Neutrophil (primary cell): ENCODE data around the gene CDKL4.

ENCODE experiments used
- H3K27ac ChIP-seq: fragments of 200-600 bp; sonication (generic); 2 replicates; pipeline ENCODE4 v1.5.1; 2016; ENCODE audit warnings: mild to moderate bottlenecking, moderate library complexity
- H3K27me3 ChIP-seq: fragments of 200-600 bp; sonication (generic); 2 replicates; pipeline ENCODE4 v1.6.0; 2016; ENCODE audit warnings: mild to moderate bottlenecking
- H3K36me3 ChIP-seq: fragments of 200-600 bp; sonication (generic); 2 replicates; pipeline ENCODE4 v1.5.1; 2017
- H3K4me1 ChIP-seq, 2 experiments: fragments of 200-600 bp in 1 of 2; sonication (generic) in 1 of 2; 1 replicate in 1 of 2; 2 replicates in 1 of 2; pipeline versions ENCODE4 v1.5.1 to v1.6.1; 2013 to 2016; ENCODE audit warnings: low read depth in 1 of 2, low read length in 1 of 2, mild to moderate bottlenecking in 1 of 2, moderate library complexity in 1 of 2; ENCODE audit not compliant: control insufficient read depth in 1 of 2, insufficient read depth in 1 of 2
- H3K4me3 ChIP-seq, 2 experiments: fragments of 200-600 bp in 1 of 2; sonication (generic) in 1 of 2; 1 replicate in 1 of 2; 2 replicates in 1 of 2; pipeline ENCODE4 v1.5.1; 2013 to 2016; ENCODE audit warnings: low read depth in 1 of 2, low read length in 1 of 2, mild to moderate bottlenecking in 1 of 2, moderate library complexity in 1 of 2
- H3K9me3 ChIP-seq: fragments of 200-600 bp; sonication (generic); 2 replicates; pipeline ENCODE4 v1.5.1; 2016
- TF ChIP-seq, protein P1 (sequence below): fragments of 200-600 bp; sonication (generic); IDR thresholded peaks from 2 replicates; pipeline ENCODE4 v1.5.1; 2016; ENCODE audit warnings: antibody characterized with exemption

CDKL4 gene

DNA sequence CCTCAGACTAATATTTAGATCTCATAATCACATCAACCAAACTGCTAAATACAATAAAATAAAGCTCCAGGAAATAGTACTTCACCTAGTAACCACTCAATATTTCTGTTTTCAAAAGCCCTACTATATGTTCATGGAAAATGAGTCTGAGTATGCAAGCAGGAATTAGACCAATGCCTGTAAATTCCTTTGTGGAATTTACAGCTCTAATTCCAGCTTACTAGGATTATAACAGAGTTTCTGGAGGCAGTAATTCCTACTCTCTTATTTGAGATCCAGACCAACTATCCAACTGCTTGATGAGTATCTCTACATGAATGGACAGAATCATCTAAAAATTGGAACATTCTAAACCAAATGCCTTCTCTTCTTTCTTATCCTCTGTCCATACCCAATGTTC is 11.6 kb downstream of the CDKL4 start:
- no peaks in the 10 kb centered on the region for H3K9me3 ChIP-seq
- no peak overlapping the region for H3K27ac ChIP-seq
- peaks cover 4 to 11% of the 10 kb centered on the region in 2 experiments for H3K4me1 ChIP-seq
- H3K27me3 ChIP-seq: no peaks in the 10 kb centered on the region
- no peak overlapping the region for H3K4me3 ChIP-seq
- TF ChIP-seq, protein P1, sequence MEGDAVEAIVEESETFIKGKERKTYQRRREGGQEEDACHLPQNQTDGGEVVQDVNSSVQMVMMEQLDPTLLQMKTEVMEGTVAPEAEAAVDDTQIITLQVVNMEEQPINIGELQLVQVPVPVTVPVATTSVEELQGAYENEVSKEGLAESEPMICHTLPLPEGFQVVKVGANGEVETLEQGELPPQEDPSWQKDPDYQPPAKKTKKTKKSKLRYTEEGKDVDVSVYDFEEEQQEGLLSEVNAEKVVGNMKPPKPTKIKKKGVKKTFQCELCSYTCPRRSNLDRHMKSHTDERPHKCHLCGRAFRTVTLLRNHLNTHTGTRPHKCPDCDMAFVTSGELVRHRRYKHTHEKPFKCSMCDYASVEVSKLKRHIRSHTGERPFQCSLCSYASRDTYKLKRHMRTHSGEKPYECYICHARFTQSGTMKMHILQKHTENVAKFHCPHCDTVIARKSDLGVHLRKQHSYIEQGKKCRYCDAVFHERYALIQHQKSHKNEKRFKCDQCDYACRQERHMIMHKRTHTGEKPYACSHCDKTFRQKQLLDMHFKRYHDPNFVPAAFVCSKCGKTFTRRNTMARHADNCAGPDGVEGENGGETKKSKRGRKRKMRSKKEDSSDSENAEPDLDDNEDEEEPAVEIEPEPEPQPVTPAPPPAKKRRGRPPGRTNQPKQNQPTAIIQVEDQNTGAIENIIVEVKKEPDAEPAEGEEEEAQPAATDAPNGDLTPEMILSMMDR: no peak
- no peaks in the 10 kb centered on the region for H3K36me3 ChIP-seq

DNA sequence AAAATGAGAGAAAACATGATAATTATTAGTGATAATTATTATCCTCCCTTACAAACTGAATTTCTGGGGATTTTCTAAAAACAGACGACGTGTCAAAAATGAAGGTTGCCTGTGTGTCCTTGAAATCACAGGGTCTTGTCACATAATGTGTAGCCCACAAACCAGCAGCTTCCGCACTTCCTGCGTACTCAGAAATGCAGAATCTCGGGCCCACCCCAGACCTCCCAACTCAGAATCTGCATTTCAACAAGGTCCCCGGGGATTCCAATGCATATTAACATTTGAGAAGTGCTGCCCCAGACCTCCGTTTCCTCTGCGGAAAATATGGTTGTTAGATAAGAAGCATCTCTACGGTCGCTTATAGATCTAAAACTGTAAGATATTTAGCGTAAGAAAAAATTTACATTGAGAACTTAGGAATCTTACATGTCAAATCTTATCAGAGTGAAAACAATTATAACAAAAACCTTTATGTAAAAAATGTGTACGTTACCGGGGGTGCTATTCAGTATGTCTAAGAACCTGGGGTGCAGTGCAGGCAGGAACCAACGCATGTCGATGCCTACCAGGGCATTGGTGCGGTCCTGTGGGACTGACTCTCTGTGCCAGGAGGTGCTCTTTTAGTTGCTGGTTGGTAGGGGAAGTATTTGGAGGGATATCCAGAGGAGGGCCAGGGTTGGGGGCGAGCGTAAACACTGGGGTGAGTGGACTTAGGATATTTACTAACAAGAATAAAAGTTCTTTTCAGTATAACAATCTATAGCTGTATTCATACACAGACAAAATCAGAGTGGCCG is 15.2 kb downstream of the CDKL4 start:
- Histone ChIP-seq H3K36me3 (no peaks in the 10 kb centered on the region), H3K9me3 (no peaks in the 10 kb centered on the region), H3K27ac (no peak overlapping the region), H3K4me1 (peaks cover 4 to 11% of the 10 kb centered on the region in 2 experiments), H3K4me3 (no peak overlapping the region), H3K27me3 (no peaks in the 10 kb centered on the region)
- TF ChIP-seq, protein P1: no peak

DNA sequence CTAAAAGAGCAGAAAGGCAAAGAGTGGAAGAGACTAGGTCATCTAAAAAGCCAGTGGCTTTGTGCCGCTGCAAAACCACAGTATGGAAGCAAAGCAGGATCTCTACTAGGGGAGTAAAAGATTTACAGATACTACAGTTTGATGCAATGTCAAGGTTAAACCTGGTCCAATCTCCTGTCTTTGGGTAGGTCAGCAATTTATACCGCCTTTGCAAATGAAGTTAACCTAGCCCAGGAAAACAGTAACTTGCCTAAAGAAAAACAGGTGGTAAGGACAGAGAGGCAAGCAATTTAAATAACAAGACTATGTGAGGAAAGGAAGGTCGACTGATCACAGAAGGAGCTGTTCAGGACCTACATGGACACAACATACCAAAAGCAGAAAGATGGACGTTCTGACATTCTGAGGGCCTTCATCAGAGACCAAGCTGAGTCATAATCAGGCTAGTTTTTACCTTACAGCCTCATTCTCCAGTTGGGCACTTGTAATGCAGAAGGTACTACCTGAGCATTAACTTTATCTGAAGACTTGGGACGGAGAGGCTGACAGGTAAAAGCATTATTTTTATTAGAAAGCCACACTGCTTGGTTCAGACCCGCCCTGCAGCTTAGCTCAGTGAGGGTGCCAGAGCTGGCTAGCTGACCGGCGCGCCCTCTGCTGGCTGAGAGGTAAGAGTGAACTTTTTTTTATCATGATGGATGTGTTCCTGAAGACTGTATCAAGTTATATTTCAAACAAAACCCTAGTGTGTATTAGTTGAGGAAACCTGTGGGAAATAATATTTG is 15.9 kb downstream of the CDKL4 start:
- TF ChIP-seq, protein P1: peak; percentile 67
- H3K4me1 ChIP-seq: peaks cover 4 to 11% of the 10 kb centered on the region in 2 experiments
- H3K27me3 ChIP-seq: no peaks in the 10 kb centered on the region
- no peak overlapping the region for H3K4me3 ChIP-seq
- H3K27ac ChIP-seq: no peak overlapping the region
- H3K9me3 ChIP-seq: no peaks in the 10 kb centered on the region
- no peaks in the 10 kb centered on the region for H3K36me3 ChIP-seq

DNA sequence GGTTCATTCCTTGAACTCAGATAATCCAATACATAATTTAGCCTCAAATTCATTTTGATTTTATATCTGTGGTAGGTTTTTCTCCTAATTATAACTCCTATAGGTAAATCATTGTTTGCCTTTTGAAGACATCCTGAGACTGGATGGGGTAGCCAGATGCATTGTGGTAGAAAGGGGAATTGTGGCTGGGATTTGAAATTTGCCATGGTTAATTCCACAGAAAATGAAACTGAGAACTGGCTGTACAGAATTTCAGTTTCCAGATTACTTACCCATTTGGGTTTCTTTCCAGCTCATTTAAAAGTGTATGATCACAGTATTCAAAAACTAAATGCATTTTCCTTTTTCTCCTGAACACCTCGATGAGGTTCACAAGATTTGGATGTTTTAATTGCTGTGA is 18.2 kb downstream of the CDKL4 start:
- H3K4me1 ChIP-seq: peaks cover 4 to 11% of the 10 kb centered on the region in 2 experiments
- no peak overlapping the region for H3K4me3 ChIP-seq
- H3K9me3 ChIP-seq: no peaks in the 10 kb centered on the region
- H3K27ac ChIP-seq: no peak overlapping the region
- TF ChIP-seq, protein P1: no peak
- H3K36me3 ChIP-seq: no peaks in the 10 kb centered on the region
- H3K27me3 ChIP-seq: no peaks in the 10 kb centered on the region

DNA sequence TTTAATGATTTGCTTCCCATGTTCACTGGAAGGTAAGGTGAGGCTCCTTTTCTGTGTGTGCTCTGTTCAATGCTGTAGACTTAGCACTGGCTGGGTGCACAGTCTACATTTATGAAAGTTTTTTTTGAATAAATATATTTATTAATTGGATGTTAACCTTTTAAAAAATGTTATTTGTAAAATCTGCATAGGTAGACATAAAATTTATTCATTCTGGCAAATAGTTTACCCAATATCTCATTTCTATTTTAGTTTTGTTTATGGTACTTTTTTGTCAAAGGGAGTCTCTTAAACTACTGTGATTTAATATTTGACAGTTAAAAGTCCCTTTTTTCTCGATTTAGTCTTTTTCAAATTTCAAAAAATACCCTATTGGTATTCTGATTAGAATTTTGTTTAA is 19.9 kb downstream of the CDKL4 start:
- no peak overlapping the region for H3K27ac ChIP-seq
- TF ChIP-seq, protein P1: no peak
- no peaks in the 10 kb centered on the region for H3K27me3 ChIP-seq
- H3K4me3 ChIP-seq: no peak overlapping the region
- no peaks in the 10 kb centered on the region for H3K9me3 ChIP-seq
- peaks cover 4 to 10% of the 10 kb centered on the region in 2 experiments for H3K4me1 ChIP-seq
- H3K36me3 ChIP-seq: no peaks in the 10 kb centered on the region
